GM23248 (cell line): Measurements from ENCODE around the gene TRAPPC11.

ENCODE experiments used
- EZH2 ChIP-seq: fragments of 200-600 bp; sonication (generic); IDR thresholded peaks from 2 replicates; pipeline ENCODE4 v1.6.1; 2018; ENCODE audit warnings: antibody characterized with exemption, mild to moderate bottlenecking; ENCODE audit not compliant: insufficient read depth, poor library complexity, severe bottlenecking
- EZH2phosphoT487 ChIP-seq: fragments of 200-600 bp; sonication (generic); IDR thresholded peaks from 2 replicates; pipeline ENCODE4 v1.6.1; 2018; ENCODE audit warnings: antibody characterized with exemption, moderate library complexity, mild to moderate bottlenecking, low read depth; ENCODE audit not compliant: insufficient read depth

GRCh38 chr4:183645326-183645725 lies 13.8 kb upstream of the TRAPPC11 start:
- TF ChIP-seq EZH2 (no peak), EZH2phosphoT487 (no peak)
